GM19239 (cell line): ENCODE results near the gene SAMD4A.

Experiments
- DNase-seq: peaks from one replicate; pipeline ENCODE4 v3.0.0; 2011; ENCODE audit warnings: low spot score; ENCODE audit not compliant: insufficient read length
- FAIRE-seq: peaks from 2 replicates; lab custom pipeline; 2011; peaks lifted over from hg19 to GRCh38; lab: Jason Lieb, UNC

Gene SAMD4A

DNA sequence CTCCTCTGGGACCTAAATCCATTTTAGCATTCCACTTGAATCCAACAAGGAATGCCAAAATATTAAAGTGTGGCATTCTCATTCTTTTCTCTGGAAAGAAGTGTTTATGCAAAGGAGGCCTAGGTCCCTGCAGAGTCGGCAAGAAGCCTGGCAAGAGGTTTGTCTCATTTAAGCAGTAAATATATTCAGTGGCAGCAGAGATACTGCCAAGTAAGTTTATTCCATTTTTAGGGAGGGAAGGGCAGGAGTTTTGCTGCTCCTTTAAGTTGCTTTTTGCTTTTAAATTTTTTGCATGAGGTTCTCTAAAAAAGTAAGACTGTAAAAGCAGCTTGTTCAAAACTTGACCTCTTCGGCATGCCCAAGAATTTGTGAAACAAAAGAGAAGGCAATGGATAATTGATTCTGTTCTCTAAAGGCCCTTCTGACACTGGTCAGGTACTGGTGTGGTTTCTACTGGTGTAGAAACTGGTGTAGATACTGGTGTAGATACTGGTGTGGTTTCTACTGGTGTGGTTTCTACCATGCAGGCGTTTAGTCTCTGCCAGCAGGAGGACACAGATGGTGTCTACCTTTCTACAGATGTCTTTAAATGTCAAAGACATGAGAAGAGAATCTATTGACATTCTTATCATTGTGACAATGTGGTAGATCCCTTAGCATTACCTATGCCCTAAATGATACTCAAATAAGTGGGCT is 107.3 kb downstream of the SAMD4A start:
- peak; percentile 77 for FAIRE-seq
- DNase-seq = peak; percentile 15

- FAIRE-seq = no peak
- no peak for DNase-seq
Observed at GRCh38 chr14:54675236-54676128, 108.6 kb downstream of the SAMD4A start.

- no peak for DNase-seq
Observed at GRCh38 chr14:54676812-54677708, 110.1 kb downstream of the SAMD4A start.

DNA sequence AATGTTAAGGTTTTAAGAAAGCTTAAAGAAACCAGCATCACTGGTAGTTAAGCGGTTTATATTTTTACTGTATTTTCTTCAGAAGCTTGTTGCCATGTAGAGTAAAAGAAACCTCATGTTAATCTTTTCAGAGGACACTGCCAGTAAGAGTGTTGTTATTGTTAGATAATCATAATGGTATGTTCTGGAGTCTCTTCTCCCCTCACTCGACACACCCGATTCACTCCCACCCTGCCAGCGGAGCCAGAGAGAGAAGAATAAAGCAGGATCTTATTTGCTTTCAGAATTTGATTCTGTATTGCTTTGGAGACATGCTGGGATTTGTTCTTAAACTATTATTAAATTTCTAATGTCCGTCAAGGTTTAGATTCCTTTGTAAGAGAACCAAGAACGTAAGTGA is 113.7 kb downstream of the SAMD4A start:
- DNase-seq = no peak
- FAIRE-seq = no peak

More at GRCh38 chr14:54676812-54677708, 110.1 kb downstream of the SAMD4A start:
- no peak for FAIRE-seq

GRCh38 chr14:54681811-54682261 is 114.9 kb downstream of the SAMD4A start:
- FAIRE-seq = no peak
- DNase-seq = no peak

DNA sequence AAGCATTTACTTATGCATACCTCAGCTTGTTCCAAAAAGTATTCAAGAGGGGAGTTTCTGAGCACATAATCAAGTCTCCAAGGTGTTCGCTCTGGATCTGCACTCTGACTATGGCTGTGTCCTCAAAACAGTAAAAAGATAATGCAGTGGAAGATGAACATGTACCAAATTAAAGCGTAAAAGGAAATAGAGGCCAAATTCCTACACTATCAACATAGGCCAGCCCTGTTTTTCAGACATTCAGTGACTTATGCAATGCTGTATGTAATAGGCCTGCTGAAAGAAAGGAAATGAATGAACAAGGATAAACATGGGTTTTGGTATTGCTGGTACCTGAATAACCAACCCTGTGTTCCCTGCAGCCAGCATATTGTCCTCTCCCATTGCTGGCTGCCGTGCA is 115.7 kb downstream of the SAMD4A start:
- no peak for FAIRE-seq
- DNase-seq = no peak

- DNase-seq = no peak
- no peak for FAIRE-seq
Observed at GRCh38 chr14:54683882-54684794, 117.2 kb downstream of the SAMD4A start.

DNA sequence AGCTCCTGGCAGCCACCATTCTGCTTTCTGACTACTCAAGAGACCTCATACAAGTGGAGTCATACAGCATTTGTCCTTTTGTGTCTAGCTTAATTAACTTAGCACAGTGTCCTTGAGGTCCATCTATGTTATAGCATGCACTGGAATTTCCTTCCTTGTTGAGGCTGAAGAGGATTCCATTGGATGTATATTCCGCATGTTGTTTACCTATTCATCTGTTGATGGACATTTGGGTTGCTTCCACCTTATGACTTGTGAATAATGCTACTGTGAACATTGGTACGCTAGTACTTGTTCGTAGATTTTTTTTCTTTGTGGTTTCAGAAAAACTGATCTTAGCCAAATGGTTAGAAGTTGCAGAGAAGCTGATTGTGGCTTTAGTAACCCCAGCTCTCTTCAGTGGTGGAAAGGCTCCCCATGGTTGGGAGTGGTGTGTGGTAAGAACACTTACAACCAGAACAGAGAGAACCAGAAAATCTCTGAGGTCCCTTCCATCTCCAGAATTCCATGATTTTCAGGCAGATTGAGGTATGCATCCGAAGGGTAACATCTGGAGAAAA is 118.4 kb downstream of the SAMD4A start:
- no peak for DNase-seq
- no peak for FAIRE-seq

DNA sequence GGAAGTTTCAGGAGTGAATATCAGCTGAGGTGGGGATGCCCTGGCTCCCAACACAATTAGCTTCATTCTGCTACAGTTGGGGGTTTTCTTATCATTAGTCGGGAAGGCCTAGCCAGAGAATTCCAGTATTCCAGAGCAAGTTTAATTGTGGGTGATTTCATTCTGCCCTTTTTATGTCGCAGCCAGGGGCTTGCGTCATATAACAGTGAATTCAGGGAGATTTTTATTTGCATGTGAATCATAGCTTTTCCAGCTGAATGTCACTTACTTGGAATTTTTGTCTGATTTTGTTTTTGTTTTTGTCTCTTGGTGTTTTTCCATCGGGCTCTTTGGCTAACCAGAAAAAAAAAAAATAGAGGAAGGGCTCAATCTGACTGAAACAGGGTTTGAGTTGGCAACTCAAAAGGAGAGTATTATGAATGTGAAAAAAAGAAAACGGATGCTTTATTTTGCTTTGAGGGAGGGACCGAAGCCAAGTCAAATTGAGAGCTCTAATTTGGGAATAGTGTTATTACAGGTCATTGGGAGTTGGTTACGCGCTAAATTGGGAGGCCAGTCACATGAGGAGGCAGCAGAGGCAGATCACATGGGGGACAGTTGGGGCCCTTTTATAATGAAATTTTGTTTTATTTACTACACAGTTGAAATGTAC is 119.4 kb downstream of the SAMD4A start:
- no peak for FAIRE-seq

DNA sequence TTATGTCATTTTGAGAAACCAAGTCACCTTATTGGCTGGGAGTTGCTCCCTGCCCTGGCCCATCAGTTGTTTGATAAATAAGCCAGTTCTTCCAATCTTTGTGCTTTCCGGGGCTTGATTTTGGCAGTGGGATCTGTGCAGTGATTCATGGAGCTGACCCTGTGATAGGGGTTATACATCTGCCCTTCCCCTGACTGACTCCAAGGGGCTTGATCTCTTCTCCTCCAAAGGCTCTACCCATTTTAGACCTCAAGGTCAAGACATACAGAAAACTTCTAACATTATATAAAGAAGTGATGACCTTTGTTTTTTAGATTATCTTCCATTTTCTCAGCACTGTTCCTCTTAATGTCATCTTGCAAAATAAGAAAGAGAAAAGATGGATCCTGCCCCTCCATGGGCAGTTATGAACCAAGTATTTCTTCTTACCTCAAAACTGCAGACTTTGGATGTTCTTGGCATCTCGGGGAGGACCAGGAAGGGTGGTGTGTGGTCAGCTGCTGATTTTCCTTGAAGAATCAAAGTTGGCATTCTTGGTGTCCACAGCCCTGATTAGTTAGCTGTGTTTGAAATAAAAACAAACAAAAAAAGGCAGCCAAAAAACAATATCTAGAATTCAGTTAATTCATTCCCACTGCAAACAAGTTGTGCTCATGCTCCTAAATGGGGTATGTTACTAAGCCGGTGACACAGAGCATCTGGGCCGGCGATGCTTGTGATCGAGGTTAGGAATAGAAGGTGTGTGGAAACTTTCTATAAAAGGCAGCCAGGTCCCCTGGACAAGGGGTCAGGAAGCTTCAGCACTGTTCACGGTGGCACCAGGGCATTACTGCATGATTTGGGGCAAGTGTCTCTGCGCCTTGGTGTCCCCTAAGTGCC is 120.2 kb downstream of the SAMD4A start:
- no peak for FAIRE-seq
- no peak for DNase-seq

More for the DNA sequence above, 119.4 kb downstream of the SAMD4A start:
- no peak for DNase-seq

DNA sequence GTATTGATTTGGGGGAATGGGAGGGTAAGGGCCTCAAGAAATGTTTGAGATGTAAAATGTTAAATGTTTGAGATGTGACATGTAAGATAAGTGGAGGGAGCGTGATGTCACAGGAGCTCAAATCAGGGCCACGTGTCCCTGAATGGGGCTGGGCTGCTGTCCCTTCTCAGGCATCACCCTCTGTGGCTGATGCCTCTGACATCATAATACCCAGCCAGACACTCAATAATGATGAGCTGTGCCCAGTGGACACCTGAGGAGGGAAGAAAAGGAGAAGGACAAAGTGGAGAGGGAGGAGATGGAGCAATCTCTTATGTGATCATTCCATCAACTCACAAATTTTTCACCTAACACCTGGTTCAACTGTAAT is 120.8 kb downstream of the SAMD4A start:
- DNase-seq (no peak), FAIRE-seq (no peak)

DNA sequence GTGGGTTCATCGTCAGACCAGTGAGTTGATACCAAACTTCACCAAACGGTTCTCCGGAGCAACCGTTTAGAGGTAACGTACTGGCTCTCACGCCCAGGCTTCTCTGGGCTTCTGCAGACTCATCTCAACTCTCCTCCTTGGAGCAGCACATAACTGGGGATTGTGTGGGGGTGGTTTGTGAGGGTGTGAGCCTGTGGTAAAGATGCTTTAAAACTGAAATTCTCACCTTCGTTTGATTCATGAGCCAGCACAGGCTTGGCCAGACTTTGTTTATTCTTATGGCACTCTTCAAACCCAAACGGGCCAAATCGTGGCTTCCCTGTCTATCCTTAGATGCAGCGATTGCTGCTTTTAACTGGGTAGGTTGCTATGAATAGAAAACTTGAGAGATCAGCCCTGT is 121.3 kb downstream of the SAMD4A start:
- FAIRE-seq (no peak), DNase-seq (no peak)

DNA sequence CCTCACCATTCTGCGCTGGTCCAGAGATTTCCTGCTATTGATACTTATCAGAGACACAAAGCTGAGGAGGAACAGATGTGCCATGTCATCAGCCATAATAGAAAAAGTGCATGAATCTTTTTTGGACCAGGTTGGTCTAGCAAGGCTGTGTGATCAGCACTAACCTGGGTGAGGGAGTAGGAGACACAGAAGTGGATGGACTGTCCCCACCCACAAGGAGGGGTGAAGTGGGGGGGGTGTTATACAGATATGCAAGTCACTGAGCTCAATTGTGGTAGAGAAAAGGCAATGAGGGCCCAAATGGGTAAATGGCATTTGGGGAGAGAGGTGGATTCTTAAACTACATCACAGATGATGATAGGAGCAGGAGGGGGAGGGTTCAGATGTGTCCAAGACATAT is 123.0 kb downstream of the SAMD4A start:
- FAIRE-seq (no peak), DNase-seq (no peak)

DNA sequence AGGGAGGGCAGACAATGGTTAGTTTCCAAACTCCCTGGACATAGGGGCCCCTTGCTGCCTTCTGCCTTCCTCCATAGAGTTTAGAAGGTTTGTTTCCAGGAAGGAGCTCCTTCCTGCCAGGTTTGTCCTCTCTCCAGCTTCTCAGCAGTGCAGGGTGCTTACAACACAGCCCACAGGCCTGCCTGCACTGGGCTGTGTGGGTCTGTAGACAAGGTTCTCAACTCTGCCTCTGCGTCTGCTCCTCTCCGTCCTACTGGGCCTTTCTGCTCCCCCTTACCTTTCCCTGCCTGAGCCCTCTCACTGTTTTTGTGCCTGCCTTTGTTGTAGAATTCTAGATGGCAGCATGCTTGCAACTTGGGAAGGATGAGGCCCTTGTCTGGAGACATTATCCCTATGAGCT is 124.0 kb downstream of the SAMD4A start:
- no peak for FAIRE-seq
- DNase-seq = no peak

- DNase-seq (peak; percentile 24), FAIRE-seq (peak; percentile 70)
Observed at GRCh38 chr14:54691525-54692283, 124.8 kb downstream of the SAMD4A start.

GRCh38 chr14:54692284-54692772 is 125.4 kb downstream of the SAMD4A start:
- no peak for DNase-seq
- FAIRE-seq = no peak

DNA sequence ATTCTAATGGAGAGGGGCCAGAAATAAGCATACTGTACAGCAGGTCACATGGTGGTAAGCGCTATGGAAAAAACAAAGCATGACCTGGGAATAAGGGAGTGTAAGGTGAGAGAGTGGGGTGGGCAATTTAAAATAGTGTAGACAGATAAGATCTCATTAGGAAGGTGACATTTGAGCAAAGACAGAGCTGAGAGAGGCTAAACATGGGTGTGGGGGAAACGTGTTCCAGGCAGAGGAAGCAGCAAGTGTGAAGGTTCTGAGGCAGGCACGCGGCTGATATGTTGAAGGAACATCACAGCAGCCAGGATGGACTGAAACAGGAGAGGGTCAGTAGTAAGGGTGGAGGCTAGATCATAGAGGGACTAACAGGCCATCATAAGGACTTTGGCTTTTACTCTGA is 126.8 kb downstream of the SAMD4A start:
- no peak for DNase-seq
- FAIRE-seq = no peak
